ENCODE measurements around the gene DOCK8.

GRCh38 chr9:268616-269015 is 54.0 kb downstream of the DOCK8 start:
- TF ChIP-seq CEBPB (IDR thresholded peaks at IDR 0.05; ENCODE audit: low read depth), result no peak
- TF ChIP-seq CTCF (IDR thresholded peaks at IDR 0.05 in 2 of 3, conservative IDR thresholded peaks at IDR 0.05 in 1 of 3; ENCODE audit: borderline replicate concordance in 1 of 3, insufficient read depth in 1 of 3, low read depth in 2 of 3, low read length in 2 of 3), result no peak
- no peak for TF ChIP-seq ATF3 (IDR thresholded peaks at IDR 0.05)
- no peak for TF ChIP-seq ZNF274 (IDR thresholded peaks at IDR 0.05; ENCODE audit: low read depth, low read length)
- TF ChIP-seq POLR2A (IDR thresholded peaks at IDR 0.05; ENCODE audit: borderline replicate concordance, extremely low read depth, insufficient read depth, insufficient read length), result no peak
- no peak for TF ChIP-seq MAX (IDR thresholded peaks at IDR 0.05)
- no peak for TF ChIP-seq EZH2phosphoT487 (IDR thresholded peaks at IDR 0.05; ENCODE audit: borderline replicate concordance)
- TF ChIP-seq ZBTB33 (IDR thresholded peaks at IDR 0.05; ENCODE audit: extremely low read depth, insufficient replicate concordance, low read length), result no peak
- no peak for TF ChIP-seq TCF7L2 (IDR thresholded peaks at IDR 0.05; ENCODE audit: borderline replicate concordance, extremely low read depth, insufficient read depth, insufficient read length)
- no peak for TF ChIP-seq EZH2 (IDR thresholded peaks at IDR 0.05)
- no peak for TF ChIP-seq SIN3A (IDR thresholded peaks at IDR 0.05; ENCODE audit: low read depth)
- no peak for TF ChIP-seq ELF1 (IDR thresholded peaks at IDR 0.05; ENCODE audit: borderline replicate concordance, low read depth)
- TF ChIP-seq ZFX (IDR thresholded peaks at IDR 0.05), result no peak

All from HCT116 (cell line).